Ureter (tissue), 1 donor: ENCODE measurements around the gene TBC1D8. TPM values are rescaled to one million over a fixed set of nuclear protein-coding genes. Genes with fewer than 3 reads are reported as not detected.

ENCODE experiments used
- DNase-seq: peaks from one replicate; pipeline ENCODE4 v3.0.0-alpha.2; 2020; ENCODE audit warnings: low spot score
- total RNA-seq: library from RNA; stranded (reverse); gene quantifications from one replicate; pipeline ENCODE4 v1.2.4, GENCODE V29; 2023
- donor health status: DM: yes; HTN: yes; CAD: no.

Gene TBC1D8
- total RNA-seq, 1 donor from 2014 or later = 69.1 TPM

GRCh38 chr2:101162561-101163330 lies 11.6 kb upstream of the TBC1D8 start:
- no peak for DNase-seq

- no peak for DNase-seq
These were observed 10.5 kb upstream of the TBC1D8 start for GRCh38 chr2:101161658-101162057.

GRCh38 chr2:101160454-101160853 lies 9.3 kb upstream of the TBC1D8 start:
- no peak for DNase-seq

- no peak for DNase-seq
These were observed 8.3 kb upstream of the TBC1D8 start for GRCh38 chr2:101159526-101159925.

GRCh38 chr2:101157272-101157671 lies 6.1 kb upstream of the TBC1D8 start:
- DNase-seq = no peak

GRCh38 chr2:101153787-101154186 lies 2.6 kb upstream of the TBC1D8 start:
- no peak for DNase-seq

- DNase-seq = no peak
These were observed 2.0 kb upstream of the TBC1D8 start for GRCh38 chr2:101153077-101153707.

GRCh38 chr2:101152272-101153076 lies 1.3 kb upstream of the TBC1D8 start:
- DNase-seq = no peak

- DNase-seq = no peak
These were observed 683 bp upstream of the TBC1D8 start for GRCh38 chr2:101151859-101152271.

- peak; percentile 55 for DNase-seq
These were observed 656 bp downstream of the TBC1D8 start for GRCh38 chr2:101150306-101151145.

- no peak for DNase-seq
These were observed 1.7 kb downstream of the TBC1D8 start for GRCh38 chr2:101149241-101150192.

- DNase-seq = no peak
These were observed 2.4 kb downstream of the TBC1D8 start for GRCh38 chr2:101148777-101149176.

GRCh38 chr2:101147971-101148370 lies 3.2 kb downstream of the TBC1D8 start:
- DNase-seq = no peak

- DNase-seq = no peak
These were observed 4.1 kb downstream of the TBC1D8 start for GRCh38 chr2:101147062-101147461.

GRCh38 chr2:101146535-101146934 lies 4.6 kb downstream of the TBC1D8 start:
- DNase-seq = no peak

GRCh38 chr2:101145406-101145805 lies 5.8 kb downstream of the TBC1D8 start:
- DNase-seq = no peak

GRCh38 chr2:101142163-101142562 lies 9.0 kb downstream of the TBC1D8 start:
- no peak for DNase-seq

GRCh38 chr2:101140978-101141655 lies 10.1 kb downstream of the TBC1D8 start:
- no peak for DNase-seq

- DNase-seq = no peak
These were observed 10.9 kb downstream of the TBC1D8 start for GRCh38 chr2:101140237-101140636.

- DNase-seq = no peak
These were observed 11.7 kb downstream of the TBC1D8 start for GRCh38 chr2:101139495-101139894.
